B cell (primary cell): ENCODE results near the gene PRDM15. TPM values are rescaled to one million over a fixed set of nuclear protein-coding genes. Genes with fewer than 3 reads are reported as not detected.

Experiments
- ATAC-seq: fragments of 200-7000 bp; cut with Tn5 transposase; one replicate; pipeline ENCODE4 v1.10.0; 2021; ENCODE audit warnings: low read depth, mild to moderate bottlenecking, moderate number of reproducible peaks, moderate library complexity
- CTCF ChIA-PET: fragments of 350-600 bp; sonication (Branson Sonifier 250); formaldehyde crosslinking; loops from one replicate; lab custom pipeline; 2021; ENCODE audit warnings: antibody characterized with exemption, inconsistent platforms; lab: Charles Lee
- POLR2A ChIA-PET: fragments of 350-600 bp; sonication (Branson Sonifier 250); formaldehyde crosslinking; loops from one replicate; lab custom pipeline; 2021; ENCODE audit warnings: antibody characterized with exemption; lab: Charles Lee
- DNase-seq: peaks from one replicate; pipeline ENCODE4 v3.0.0; 2013
- H2AFZ ChIP-seq: 2 replicates; pipeline ENCODE4 v1.6.1; 2012; ENCODE audit warnings: mild to moderate bottlenecking, low read depth, low read length; ENCODE audit not compliant: insufficient read depth, poor library complexity, severe bottlenecking
- H3K27ac ChIP-seq, 2 donors: 1 replicate in 1 of 2; 2 replicates in 1 of 2; pipeline ENCODE4 v1.5.1; 2012 to 2013; ENCODE audit warnings: low read length in 2 of 2, mild to moderate bottlenecking in 2 of 2, moderate library complexity in 1 of 2
- H3K27me3 ChIP-seq, 4 experiments: fragments of 200-600 bp in 1 of 4; sonication (generic) in 1 of 4; replicated peaks in 1 of 4; 1 replicate in 2 of 4; 2 replicates in 2 of 4; pipeline versions ENCODE4 v1.6.1 to v1.7.0; 2013 to 2016; ENCODE audit warnings: low read length in 3 of 4, mild to moderate bottlenecking in 2 of 4, mixed read lengths in 1 of 4, moderate library complexity in 1 of 4; ENCODE audit not compliant: insufficient read depth in 4 of 4, control insufficient read depth in 3 of 4; ENCODE audit errors: control extremely low read depth in 1 of 4
- H3K36me3 ChIP-seq, 2 experiments: replicated peaks in 1 of 2; 1 replicate in 1 of 2; 2 replicates in 1 of 2; pipeline versions ENCODE4 v1.6.1 to v1.7.1; 2013; ENCODE audit warnings: low read length in 1 of 2; ENCODE audit not compliant: insufficient read depth in 2 of 2, control insufficient read depth in 1 of 2; ENCODE audit errors: control extremely low read depth in 1 of 2, extremely low read depth in 1 of 2
- H3K4me1 ChIP-seq, 2 donors: fragments of 200-600 bp in 1 of 2; sonication (generic) in 1 of 2; 1 replicate in 1 of 2; 2 replicates in 1 of 2; pipeline versions ENCODE4 v1.5.1 to v1.6.1; 2013 to 2017; ENCODE audit warnings: low read length in 2 of 2; ENCODE audit not compliant: control insufficient read depth in 2 of 2, insufficient read depth in 2 of 2
- H3K4me2 ChIP-seq: replicated peaks from 2 replicates; pipeline ENCODE3; 2012; ENCODE audit warnings: mild to moderate bottlenecking, low read depth, low read length; ENCODE audit not compliant: poor library complexity, severe bottlenecking
- H3K4me3 ChIP-seq, 5 experiments: fragments of 200-600 bp in 1 of 5; sonication (generic) in 1 of 5; 1 replicate in 3 of 5; 2 replicates in 2 of 5; pipeline versions ENCODE4 v1.5.1 to v1.7.0; 2011 to 2016; ENCODE audit warnings: low read length in 4 of 5, mild to moderate bottlenecking in 4 of 5, low read depth in 2 of 5, control low read depth in 1 of 5, moderate library complexity in 1 of 5; ENCODE audit not compliant: insufficient read depth in 1 of 5; ENCODE audit errors: control extremely low read depth in 1 of 5, extremely low read depth in 1 of 5
- H3K79me2 ChIP-seq: fragments of 200-600 bp; sonication (generic); one replicate; pipeline ENCODE4 v1.6.0; 2016; ENCODE audit warnings: low read length; ENCODE audit not compliant: control insufficient read depth, insufficient read depth
- H3K9ac ChIP-seq: fragments of 200-600 bp; sonication (generic); 2 replicates; pipeline ENCODE4 v1.6.1; 2017; ENCODE audit warnings: mild to moderate bottlenecking, low read length, moderate library complexity
- H3K9me3 ChIP-seq, 3 donors: one replicate each; pipeline versions ENCODE4 v1.6.1 to v1.7.1; 2013; ENCODE audit warnings: low read length in 2 of 3; ENCODE audit not compliant: control insufficient read depth in 2 of 3, insufficient read depth in 1 of 3; ENCODE audit errors: control extremely low read depth in 1 of 3
- H4K20me1 ChIP-seq: 2 replicates; pipeline ENCODE4 v1.6.0; 2012; ENCODE audit warnings: mild to moderate bottlenecking, low read length; ENCODE audit not compliant: insufficient read depth, control insufficient read depth, poor library complexity, severe bottlenecking
- H3K27ac Mint-ChIP-seq: one replicate; pipeline ENCODE4 v1.8.0; 2021; ENCODE audit warnings: mixed read lengths
- H3K27me3 Mint-ChIP-seq: one replicate; pipeline ENCODE4 v1.8.0; 2021; ENCODE audit warnings: mixed read lengths
- H3K4me1 Mint-ChIP-seq: one replicate; pipeline ENCODE4 v1.8.0; 2021; ENCODE audit warnings: mixed read lengths
- H3K4me3 Mint-ChIP-seq: one replicate; pipeline ENCODE4 v1.8.0; 2021; ENCODE audit warnings: mixed read lengths
- H3K9me3 Mint-ChIP-seq: one replicate; pipeline ENCODE4 v1.8.0; 2022; ENCODE audit warnings: mixed read lengths; ENCODE audit not compliant: insufficient read depth
- EZH2 ChIP-seq: IDR thresholded peaks from 2 replicates; pipeline ENCODE4 v1.6.1; 2012; ENCODE audit warnings: borderline replicate concordance, low read depth, mild to moderate bottlenecking, moderate library complexity, low read length; ENCODE audit not compliant: insufficient read depth, poor library complexity, severe bottlenecking
- WGBS: methylation state at CpG from one replicate; pipeline ENCODE4 v1.1.5; 2013; ENCODE audit warnings: missing lambda C conversion rate; ENCODE audit not compliant: insufficient coverage; 5-methylcytosine and 5-hydroxymethylcytosine counted together
- intact Hi-C: fragments of 100-400 bp; cut with micrococcal nuclease; formaldehyde crosslinking; loops from one replicate; pipeline ENCODE4 v1.10.0; 2022
- polyA plus RNA-seq: library from polyadenylated mRNA; depleted of rRNA; stranded (reverse); fragments of >200 nt; gene quantifications from 2 replicates; pipeline ENCODE4 v1.2.3, GENCODE V29; 2012
- total RNA-seq, 2 donors: library from RNA; stranded (reverse); fragments of 120-200 nt in 1 of 2; gene quantifications; 1 replicate in 1 of 2; 2 replicates in 1 of 2; pipeline versions ENCODE4 v1.2.3 to v1.2.4, GENCODE V29; 2013 to 2022
- TF ChIP-seq, protein P1 (sequence below): fragments of 200-600 bp; IDR thresholded peaks from one replicate; pipeline ENCODE4 v1.8.0; 2022; ENCODE audit warnings: antibody characterized with exemption, mild to moderate bottlenecking

The PRDM15 gene
- total and polyA plus RNA-seq, 2 donors (not counting 1 experiment from before 2014, with no cell fraction given), result 21.3 to 29.2 TPM

DNA sequence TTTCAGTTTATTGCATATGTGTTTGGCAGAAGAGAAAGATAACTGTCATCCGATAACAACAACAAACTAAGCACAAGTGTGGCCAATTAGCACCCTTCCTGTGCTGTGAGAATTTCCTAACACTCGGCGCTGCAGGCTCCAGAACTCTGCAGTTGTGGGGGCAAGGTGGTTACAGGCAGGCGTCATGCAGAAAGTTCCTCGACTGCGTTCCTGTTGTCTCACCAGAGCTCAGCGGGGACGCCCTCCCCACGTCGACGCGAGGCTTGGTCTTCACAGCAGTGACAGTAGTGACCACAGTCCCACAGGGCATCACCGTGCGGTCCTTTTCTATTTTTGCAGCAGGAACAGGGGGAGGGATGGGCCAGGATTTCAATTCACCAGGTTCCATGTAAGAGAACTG, 27.6 kb upstream of the PRDM15 start:
- Histone ChIP-seq H2AFZ (no peak overlapping the region), H3K4me3 (no peak overlapping the region), H3K79me2 (no peaks in the 10 kb centered on the region), H3K4me2 (no peak overlapping the region), H3K4me1 (no peaks in the 10 kb centered on the region), H3K27me3 (no peaks in the 10 kb centered on the region), H4K20me1 (no peaks in the 10 kb centered on the region), H3K36me3 (peaks cover 1 to 25% of the 10 kb centered on the region in 2 experiments), H3K9ac (no peak overlapping the region), H3K27ac (no peak overlapping the region), H3K9me3 (no peaks in the 10 kb centered on the region)
- intact Hi-C loops, result no loop called here
- CTCF ChIA-PET, result no interaction called here
- Mint-ChIP-seq H3K27me3 (no peaks in the 10 kb centered on the region), H3K27ac (no peak overlapping the region), H3K9me3 (no peaks in the 10 kb centered on the region), H3K4me1 (no peaks in the 10 kb centered on the region), H3K4me3 (no peak overlapping the region)
- DNase-seq (no peak), ATAC-seq (no peak)
- TF ChIP-seq, protein P1, sequence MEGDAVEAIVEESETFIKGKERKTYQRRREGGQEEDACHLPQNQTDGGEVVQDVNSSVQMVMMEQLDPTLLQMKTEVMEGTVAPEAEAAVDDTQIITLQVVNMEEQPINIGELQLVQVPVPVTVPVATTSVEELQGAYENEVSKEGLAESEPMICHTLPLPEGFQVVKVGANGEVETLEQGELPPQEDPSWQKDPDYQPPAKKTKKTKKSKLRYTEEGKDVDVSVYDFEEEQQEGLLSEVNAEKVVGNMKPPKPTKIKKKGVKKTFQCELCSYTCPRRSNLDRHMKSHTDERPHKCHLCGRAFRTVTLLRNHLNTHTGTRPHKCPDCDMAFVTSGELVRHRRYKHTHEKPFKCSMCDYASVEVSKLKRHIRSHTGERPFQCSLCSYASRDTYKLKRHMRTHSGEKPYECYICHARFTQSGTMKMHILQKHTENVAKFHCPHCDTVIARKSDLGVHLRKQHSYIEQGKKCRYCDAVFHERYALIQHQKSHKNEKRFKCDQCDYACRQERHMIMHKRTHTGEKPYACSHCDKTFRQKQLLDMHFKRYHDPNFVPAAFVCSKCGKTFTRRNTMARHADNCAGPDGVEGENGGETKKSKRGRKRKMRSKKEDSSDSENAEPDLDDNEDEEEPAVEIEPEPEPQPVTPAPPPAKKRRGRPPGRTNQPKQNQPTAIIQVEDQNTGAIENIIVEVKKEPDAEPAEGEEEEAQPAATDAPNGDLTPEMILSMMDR, result no peak
- TF ChIP-seq EZH2, result no peak
- POLR2A ChIA-PET, result no interaction called here
- 96% methylated on average over 14 of the region's 14 CpGs for WGBS

DNA sequence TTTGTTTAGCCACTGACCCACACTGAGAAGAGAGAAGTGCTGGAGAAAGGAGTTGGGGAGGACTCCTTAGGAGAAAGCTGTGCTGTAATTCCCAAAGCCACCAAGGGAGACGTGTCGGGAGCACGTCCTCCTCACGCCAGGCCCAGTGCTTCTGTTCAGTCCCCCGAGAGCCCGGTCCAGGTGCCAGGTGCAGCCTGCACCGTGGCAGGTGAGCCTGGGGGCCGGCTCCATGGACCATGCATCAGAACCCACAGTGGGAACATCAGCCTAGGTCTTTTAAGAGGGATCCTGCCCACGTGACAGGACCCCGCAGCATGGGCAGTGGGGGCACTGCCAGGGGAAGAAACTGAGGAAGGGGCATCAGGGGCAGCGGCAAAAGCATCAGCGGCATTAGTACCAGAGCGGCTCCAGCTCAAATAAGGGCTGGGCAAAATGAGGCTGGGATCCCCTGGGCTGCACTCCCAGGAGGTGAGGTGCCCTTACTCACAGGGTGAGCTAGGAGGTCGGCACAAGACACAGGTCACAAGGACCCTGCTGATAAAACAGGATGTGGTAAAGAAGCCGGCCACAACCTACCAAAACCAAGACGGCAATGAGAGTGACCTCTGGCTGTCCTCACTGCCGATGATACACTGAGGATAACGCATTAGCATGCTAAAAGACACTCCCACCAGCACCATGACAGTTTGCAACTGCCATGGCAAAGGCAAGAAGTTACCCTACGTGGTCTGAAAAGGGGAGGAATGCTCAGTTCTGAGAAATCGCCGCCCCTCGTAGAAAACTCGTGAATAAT, 24.6 kb upstream of the PRDM15 start:
- H3K36me3 ChIP-seq, result peaks cover 1 to 20% of the 10 kb centered on the region in 2 experiments
- ChIA-PET POLR2A (no interaction called here), CTCF (no interaction called here)
- no peak overlapping the region for H3K9ac ChIP-seq
- no peaks in the 10 kb centered on the region for H3K27me3 ChIP-seq
- WGBS, result 88% methylated on average over 19 of the region's 23 CpGs
- no peak overlapping the region for H3K4me3 Mint-ChIP-seq
- ATAC-seq (no peak), DNase-seq (no peak)
- H3K9me3 ChIP-seq, result no peaks in the 10 kb centered on the region
- H3K27ac Mint-ChIP-seq, result no peak overlapping the region
- H3K9me3 Mint-ChIP-seq, result no peaks in the 10 kb centered on the region
- no peak overlapping the region for H2AFZ ChIP-seq
- H3K27me3 Mint-ChIP-seq, result no peaks in the 10 kb centered on the region
- intact Hi-C loops, result no loop called here
- no peaks in the 10 kb centered on the region for H4K20me1 ChIP-seq
- TF ChIP-seq, protein P1, result no peak
- TF ChIP-seq EZH2, result no peak
- no peak overlapping the region for H3K27ac ChIP-seq
- H3K4me1 ChIP-seq, result no peaks in the 10 kb centered on the region
- H3K4me2 ChIP-seq, result no peak overlapping the region
- H3K79me2 ChIP-seq, result no peaks in the 10 kb centered on the region
- peaks cover 2% of the 10 kb centered on the region for H3K4me1 Mint-ChIP-seq
- no peak overlapping the region for H3K4me3 ChIP-seq
